Measurements from ENCODE around the gene MPHOSPH6. TPM values are rescaled to one million over a fixed set of nuclear protein-coding genes. Genes with fewer than 3 reads are reported as not detected.

MPHOSPH6 gene
- total and polyA plus RNA-seq, 2 donors (not counting 3 experiments of a cell fraction or from before 2014, with no cell fraction given) = 10.9 to 32.0 TPM

- no peaks in the 10 kb centered on the region for H3K36me3 ChIP-seq (ENCODE audit: control insufficient read depth in 2 of 2, extremely low read depth in 1 of 2, insufficient read depth in 2 of 2, low read length in 2 of 2)
- H3K9me3 ChIP-seq (replicated peaks; ENCODE audit: control insufficient read depth, insufficient read depth, low read length) = no peaks in the 10 kb centered on the region
- ChIA-PET POLR2A (no interaction called here), CTCF (interaction anchor here (0.7 to 1.9 kb wide), 2 partner anchors 28 to 255 kb away, joined by 4 to 8 read pairs; no protein-coding TSS in a partner anchor)
- dilution Hi-C loops (cut with MboI; ENCODE audit: extremely low pct_ligation_motif_present, low sequenced_read_pairs) = no loop called here
- no TSS peak for BruUV-seq (replicated peaks)
- no peak overlapping the region for H3K9ac ChIP-seq (replicated peaks; ENCODE audit: extremely low read depth, insufficient read depth, low read length)
- no peak for TF ChIP-seq CTCF (IDR thresholded peaks at IDR 0.05; ENCODE audit: extremely low read depth in 1 of 2, insufficient read depth in 1 of 2, low read depth in 1 of 2, low read length in 2 of 2)
- H3K4me2 ChIP-seq (ENCODE audit: insufficient read depth, low read length) = no peak overlapping the region
- no peaks in the 10 kb centered on the region for H4K20me1 ChIP-seq (replicated peaks; ENCODE audit: control insufficient read depth, extremely low read depth, insufficient read depth, low read length)
- no peak overlapping the region for H3K27ac ChIP-seq (ENCODE audit: insufficient read depth, low read depth, low read length)
- H3K4me1 ChIP-seq (ENCODE audit: control insufficient read depth, extremely low read depth, insufficient read depth, low read length) = no peaks in the 10 kb centered on the region
- no peak overlapping the region for H2AFZ ChIP-seq (ENCODE audit: low read depth, low read length)
- intact Hi-C loops (cut with micrococcal nuclease) = no loop called here
- no peaks in the 10 kb centered on the region for H3K27me3 ChIP-seq (ENCODE audit: control insufficient read depth in 2 of 2, insufficient read depth in 2 of 2, low read length in 2 of 2)
- H3K9me1 ChIP-seq (replicated peaks; ENCODE audit: control insufficient read depth, extremely low read depth, insufficient read depth, low read length) = no peaks in the 10 kb centered on the region
- H3K79me2 ChIP-seq (ENCODE audit: control insufficient read depth, insufficient read depth, low read length) = no peaks in the 10 kb centered on the region
- FAIRE-seq = no peak
- H3K4me3 ChIP-seq (replicated peaks in 1 of 3; ENCODE audit: insufficient read depth in 1 of 3, low read depth in 1 of 3, low read length in 3 of 3) = no peak overlapping the region
- no peak for DNase-seq (ENCODE audit: low read depth, low spot score)
Measured at GRCh38 chr16:82201926-82202325, 31.9 kb upstream of the MPHOSPH6 start.

GRCh38 chr16:82201351-82201750, 31.3 kb upstream of the MPHOSPH6 start:
- no peak for DNase-seq (ENCODE audit: low read depth, low spot score)
- POLR2A ChIA-PET = no interaction called here
- H3K79me2 ChIP-seq (ENCODE audit: control insufficient read depth, insufficient read depth, low read length) = no peaks in the 10 kb centered on the region
- intact Hi-C loops (cut with micrococcal nuclease) = no loop called here
- no peak for FAIRE-seq
- no peaks in the 10 kb centered on the region for H4K20me1 ChIP-seq (replicated peaks; ENCODE audit: control insufficient read depth, extremely low read depth, insufficient read depth, low read length)
- no peaks in the 10 kb centered on the region for H3K27me3 ChIP-seq (ENCODE audit: control insufficient read depth in 2 of 2, insufficient read depth in 2 of 2, low read length in 2 of 2)
- peaks cover 4% of the 10 kb centered on the region for H3K4me1 ChIP-seq (ENCODE audit: control insufficient read depth, extremely low read depth, insufficient read depth, low read length)
- dilution Hi-C loops (cut with MboI; ENCODE audit: extremely low pct_ligation_motif_present, low sequenced_read_pairs) = no loop called here
- CTCF ChIA-PET = interaction anchor here (0.7 to 1.9 kb wide), 2 partner anchors 29 to 255 kb away, joined by 4 to 8 read pairs; no protein-coding TSS in a partner anchor
- BruUV-seq (replicated peaks) = no TSS peak
- no peak overlapping the region for H2AFZ ChIP-seq (ENCODE audit: low read depth, low read length)
- H3K36me3 ChIP-seq (ENCODE audit: control insufficient read depth in 2 of 2, extremely low read depth in 1 of 2, insufficient read depth in 2 of 2, low read length in 2 of 2) = no peaks in the 10 kb centered on the region
- no peaks in the 10 kb centered on the region for H3K9me3 ChIP-seq (replicated peaks; ENCODE audit: control insufficient read depth, insufficient read depth, low read length)
- H3K9me1 ChIP-seq (replicated peaks; ENCODE audit: control insufficient read depth, extremely low read depth, insufficient read depth, low read length) = no peaks in the 10 kb centered on the region
- no peak for TF ChIP-seq GATA2 (IDR thresholded peaks at IDR 0.05; ENCODE audit: insufficient read depth, insufficient read length, low read depth, low read length)
- no peak for TF ChIP-seq FOS (IDR thresholded peaks at IDR 0.05; ENCODE audit: borderline replicate concordance, insufficient read depth, low read length)
- TF ChIP-seq EZH2 (IDR thresholded peaks at IDR 0.05; ENCODE audit: borderline replicate concordance, low read depth, low read length, severe bottlenecking) = no peak
- TF ChIP-seq MAX (IDR thresholded peaks at IDR 0.05; ENCODE audit: insufficient read depth, insufficient read length) = no peak
- no peak for TF ChIP-seq JUN (IDR thresholded peaks at IDR 0.05; ENCODE audit: borderline replicate concordance, insufficient read depth, insufficient read length, low read depth)
- TF ChIP-seq MYC (IDR thresholded peaks at IDR 0.05; ENCODE audit: low read depth, low read length) = no peak
- TF ChIP-seq CTCF (IDR thresholded peaks at IDR 0.05; ENCODE audit: extremely low read depth in 1 of 2, insufficient read depth in 1 of 2, low read depth in 1 of 2, low read length in 2 of 2) = no peak
- no peak for TF ChIP-seq POLR2AphosphoS5 (IDR thresholded peaks at IDR 0.05; ENCODE audit: insufficient read depth, low read depth, low read length)
- TF ChIP-seq POLR2A (IDR thresholded peaks at IDR 0.05; ENCODE audit: low read depth, low read length) = no peak
- H3K4me2 ChIP-seq (ENCODE audit: insufficient read depth, low read length) = no peak overlapping the region
- no peak overlapping the region for H3K4me3 ChIP-seq (replicated peaks in 1 of 3; ENCODE audit: insufficient read depth in 1 of 3, low read depth in 1 of 3, low read length in 3 of 3)
- H3K27ac ChIP-seq (ENCODE audit: insufficient read depth, low read depth, low read length) = no peak overlapping the region
- no peak overlapping the region for H3K9ac ChIP-seq (replicated peaks; ENCODE audit: extremely low read depth, insufficient read depth, low read length)

Data from endothelial cell of umbilical vein (primary cell).